ENCODE measurements around the gene PANK4.

PANK4 gene

DNA sequence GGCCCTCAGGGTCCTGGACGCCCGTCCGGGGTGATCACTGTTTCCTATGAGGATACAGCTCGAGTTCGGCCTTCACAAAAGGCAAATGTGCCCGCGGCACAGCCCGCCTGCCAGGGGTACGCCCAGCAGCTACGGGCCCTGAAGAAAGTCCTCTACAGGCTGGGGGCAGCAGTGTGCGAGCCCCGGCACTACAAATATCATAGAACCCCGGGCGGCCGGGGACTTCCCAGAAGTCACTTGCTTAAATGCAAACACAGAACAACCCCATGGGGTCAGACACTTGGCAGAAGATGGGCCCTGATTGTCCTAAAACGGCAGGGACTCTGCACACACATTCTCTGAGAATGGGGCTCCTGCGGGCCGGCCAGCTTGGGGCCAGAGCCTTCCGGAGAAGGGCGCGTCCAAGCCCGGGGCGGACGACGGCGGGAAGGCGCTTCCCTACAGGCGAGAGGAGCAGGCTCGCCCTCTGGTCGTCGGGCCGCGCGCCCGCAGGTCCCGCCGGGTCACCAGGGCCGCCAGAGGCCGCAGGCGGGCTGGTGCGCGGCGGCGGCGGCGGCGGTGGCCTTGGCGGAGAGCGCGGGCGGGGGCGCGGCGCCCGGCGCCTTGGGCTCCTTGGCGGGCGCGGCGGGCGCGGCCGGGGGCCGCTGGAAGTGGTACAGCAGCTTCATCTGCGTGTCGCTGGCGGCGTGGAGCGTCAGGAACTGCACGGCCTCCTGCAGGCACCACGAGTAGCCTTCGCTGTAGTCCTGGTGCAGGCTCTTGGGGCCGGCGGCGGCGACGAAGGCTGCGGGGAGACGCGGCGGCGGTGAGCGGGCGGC, 2.8 kb upstream of the PANK4 start:
- no peak for DNase-seq (ENCODE audit: low read depth)

- no peak for DNase-seq (ENCODE audit: low read depth)
Observed at GRCh38 chr1:2528611-2528965, 2.2 kb upstream of the PANK4 start.

DNA sequence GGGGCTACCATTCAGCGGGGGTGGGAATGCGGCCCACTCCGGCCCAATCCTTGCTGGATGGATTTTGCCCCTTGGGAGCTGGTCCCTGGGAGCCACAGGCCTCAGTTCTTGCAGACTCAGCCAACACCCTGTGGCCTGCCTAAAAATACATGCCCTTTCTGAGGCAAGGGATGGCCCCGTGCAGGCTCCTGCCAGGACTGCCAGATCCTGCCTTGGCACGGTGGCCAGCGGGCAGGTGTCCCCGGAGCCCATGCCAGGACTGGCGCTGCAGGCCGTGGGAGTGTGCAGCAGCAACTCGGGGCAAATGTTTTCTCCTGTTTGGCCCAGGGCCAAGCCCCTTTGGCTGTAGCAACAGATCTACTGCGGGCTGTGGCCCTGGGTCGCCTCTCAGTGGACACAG, 1.6 kb upstream of the PANK4 start:
- no peak for DNase-seq (ENCODE audit: low read depth)

DNA sequence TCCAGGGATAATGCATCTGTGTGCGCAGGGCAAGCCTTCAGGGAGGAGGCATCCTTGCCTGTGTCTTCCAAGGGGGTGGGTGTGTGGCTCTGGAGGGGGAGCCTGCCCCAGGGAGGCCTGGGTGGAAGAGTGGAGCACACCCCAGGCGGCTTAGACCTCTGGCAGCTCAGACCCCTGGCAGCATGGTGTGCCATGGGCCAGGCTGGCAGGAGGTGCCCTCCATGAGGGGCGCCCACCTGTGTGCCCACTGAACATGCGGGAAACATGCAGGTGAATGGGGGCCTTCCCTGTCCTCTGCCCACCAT, 1.1 kb upstream of the PANK4 start:
- DNase-seq (ENCODE audit: low read depth): no peak

GRCh38 chr1:2526824-2527555, 594 bp upstream of the PANK4 start:
- DNase-seq (ENCODE audit: low read depth): peak; percentile 72

GRCh38 chr1:2525572-2525919, 850 bp downstream of the PANK4 start:
- DNase-seq (ENCODE audit: low read depth): no peak

GRCh38 chr1:2523891-2524609, 2.3 kb downstream of the PANK4 start:
- DNase-seq (ENCODE audit: low read depth): no peak

- no peak for DNase-seq (ENCODE audit: low read depth)
Observed at GRCh38 chr1:2523191-2523890, 3.1 kb downstream of the PANK4 start.

GRCh38 chr1:2522230-2522629, 4.2 kb downstream of the PANK4 start:
- DNase-seq (ENCODE audit: low read depth): no peak

- no peak for DNase-seq (ENCODE audit: low read depth)
Observed at GRCh38 chr1:2520806-2521205, 5.6 kb downstream of the PANK4 start.

DNA sequence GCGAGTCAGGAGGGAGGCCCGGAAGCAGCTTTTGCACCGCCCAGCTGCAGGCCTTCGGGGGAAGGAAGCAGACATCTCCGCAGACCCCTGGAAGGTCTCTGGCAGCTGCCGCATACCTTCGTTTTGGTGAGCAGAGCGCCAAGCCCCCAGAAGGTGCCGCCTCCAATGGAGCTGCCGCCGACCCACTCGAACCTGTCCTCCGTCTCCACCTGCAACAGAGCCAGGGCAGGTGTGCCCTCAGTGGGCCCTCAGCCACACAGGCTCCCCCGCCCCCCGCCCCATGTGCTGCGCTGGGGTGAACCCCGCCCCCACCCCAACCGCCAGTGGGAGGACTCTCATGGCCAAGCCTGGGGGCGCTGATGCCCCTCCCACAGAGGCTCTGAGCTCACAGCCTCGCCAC, 6.2 kb downstream of the PANK4 start:
- DNase-seq (ENCODE audit: low read depth): no peak

DNA sequence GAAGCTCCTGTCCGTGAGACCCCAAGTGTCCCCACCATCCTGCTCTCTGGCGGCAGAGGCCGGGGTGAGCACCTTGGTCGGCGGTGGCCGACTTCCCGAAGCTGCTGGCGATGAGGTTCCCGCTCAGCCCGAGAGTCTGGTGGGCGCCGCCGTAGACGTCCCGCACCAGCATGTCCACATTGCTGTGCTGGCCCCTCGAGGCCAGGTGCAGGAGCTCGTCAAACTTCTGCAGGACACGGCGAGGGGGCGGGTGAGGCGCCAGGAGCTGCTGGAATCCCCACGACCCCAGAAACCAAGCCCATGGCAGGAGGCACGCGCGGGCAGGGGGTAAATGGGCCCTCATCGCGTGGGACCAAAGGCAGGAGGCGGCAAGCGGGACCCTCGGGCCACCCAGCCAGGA, 6.7 kb downstream of the PANK4 start:
- no peak for DNase-seq (ENCODE audit: low read depth)

- no peak for DNase-seq (ENCODE audit: low read depth)
Observed at GRCh38 chr1:2519029-2519685, 7.2 kb downstream of the PANK4 start.

- no peak for DNase-seq (ENCODE audit: low read depth)
Observed at GRCh38 chr1:2518528-2518927, 7.9 kb downstream of the PANK4 start.

GRCh38 chr1:2517966-2518365, 8.4 kb downstream of the PANK4 start:
- no peak for DNase-seq (ENCODE audit: low read depth)

- DNase-seq (ENCODE audit: low read depth): no peak
Observed at GRCh38 chr1:2516946-2517345, 9.4 kb downstream of the PANK4 start.

DNA sequence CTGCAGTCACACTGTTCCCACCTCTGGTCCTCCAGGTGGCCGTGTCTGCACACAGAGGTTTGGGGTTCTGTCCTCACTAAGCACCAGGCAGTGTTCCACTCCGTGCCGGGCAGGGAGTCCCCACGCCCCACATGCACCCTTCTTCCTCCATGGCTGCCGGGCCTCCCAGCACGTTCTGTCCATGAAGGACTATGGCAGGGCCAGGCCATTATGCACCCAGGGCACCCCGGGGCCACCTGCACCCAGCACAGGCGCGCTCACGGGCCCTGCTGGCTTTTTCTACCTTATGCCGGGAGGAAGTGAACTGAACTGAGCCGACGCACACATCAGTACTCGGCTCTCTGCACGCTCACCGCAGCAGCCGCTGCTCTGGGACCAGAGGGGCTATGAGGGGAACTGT, 10.3 kb downstream of the PANK4 start:
- no peak for DNase-seq (ENCODE audit: low read depth)

DNA sequence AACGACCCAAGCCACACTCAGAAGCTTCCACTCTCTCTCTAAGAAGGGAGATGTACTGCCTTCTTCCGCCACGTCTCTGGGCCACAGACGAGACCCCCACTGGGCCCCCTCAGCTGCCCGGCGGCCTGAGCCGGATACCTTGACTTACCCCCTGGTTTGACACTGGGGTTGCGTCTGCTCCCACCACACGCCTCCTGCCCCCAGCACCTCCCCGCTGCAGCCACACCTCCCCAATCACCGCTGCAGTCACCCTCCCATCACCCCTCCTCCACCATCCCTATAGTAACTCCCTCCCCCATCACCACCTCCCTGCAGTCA, 10.7 kb downstream of the PANK4 start:
- DNase-seq (ENCODE audit: low read depth): no peak

DNA sequence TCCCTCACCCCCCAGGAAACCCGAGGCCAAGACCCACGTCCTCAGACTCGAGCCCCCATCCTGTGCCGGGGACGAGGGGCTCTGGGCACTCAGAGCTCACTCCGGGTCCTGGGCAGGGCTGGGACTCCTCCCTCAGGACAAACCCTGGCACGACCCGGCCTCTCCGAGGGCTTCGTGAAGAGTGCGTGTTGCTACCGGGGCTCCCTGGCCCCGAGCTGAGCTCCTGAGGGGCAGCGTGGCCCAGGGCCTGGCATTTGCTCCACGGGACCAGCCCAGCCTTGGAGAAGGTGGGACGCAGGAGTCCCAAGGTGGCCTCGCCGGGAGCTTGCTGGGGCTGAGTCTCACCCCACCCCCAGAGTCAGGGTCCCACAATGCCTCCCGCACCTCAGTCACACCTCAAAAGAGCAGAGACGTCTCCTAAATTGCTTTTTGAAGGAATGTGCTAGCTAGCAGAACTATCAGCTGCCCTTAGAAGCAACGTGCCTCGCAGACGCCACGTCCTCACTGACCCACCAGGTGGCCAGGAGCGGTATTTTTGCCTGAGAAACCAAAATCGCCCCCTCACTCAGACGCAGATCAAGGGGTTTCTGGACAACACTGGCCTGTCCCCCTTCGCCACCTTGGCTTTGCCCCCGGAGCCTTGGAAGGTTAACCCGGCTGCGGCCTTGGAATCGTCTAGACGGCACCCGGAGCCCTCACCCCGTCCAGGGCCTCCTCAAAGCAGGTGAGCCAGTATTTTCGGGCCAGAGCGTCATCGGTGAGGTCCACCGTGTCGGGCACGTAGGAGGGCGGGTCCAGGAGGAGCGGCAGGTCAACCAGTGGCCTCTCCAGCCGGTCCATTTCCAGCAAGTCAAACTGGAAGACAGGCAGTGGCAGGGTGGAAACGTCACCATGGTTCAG, 11.3 kb downstream of the PANK4 start:
- no peak for DNase-seq (ENCODE audit: low read depth)

DNA sequence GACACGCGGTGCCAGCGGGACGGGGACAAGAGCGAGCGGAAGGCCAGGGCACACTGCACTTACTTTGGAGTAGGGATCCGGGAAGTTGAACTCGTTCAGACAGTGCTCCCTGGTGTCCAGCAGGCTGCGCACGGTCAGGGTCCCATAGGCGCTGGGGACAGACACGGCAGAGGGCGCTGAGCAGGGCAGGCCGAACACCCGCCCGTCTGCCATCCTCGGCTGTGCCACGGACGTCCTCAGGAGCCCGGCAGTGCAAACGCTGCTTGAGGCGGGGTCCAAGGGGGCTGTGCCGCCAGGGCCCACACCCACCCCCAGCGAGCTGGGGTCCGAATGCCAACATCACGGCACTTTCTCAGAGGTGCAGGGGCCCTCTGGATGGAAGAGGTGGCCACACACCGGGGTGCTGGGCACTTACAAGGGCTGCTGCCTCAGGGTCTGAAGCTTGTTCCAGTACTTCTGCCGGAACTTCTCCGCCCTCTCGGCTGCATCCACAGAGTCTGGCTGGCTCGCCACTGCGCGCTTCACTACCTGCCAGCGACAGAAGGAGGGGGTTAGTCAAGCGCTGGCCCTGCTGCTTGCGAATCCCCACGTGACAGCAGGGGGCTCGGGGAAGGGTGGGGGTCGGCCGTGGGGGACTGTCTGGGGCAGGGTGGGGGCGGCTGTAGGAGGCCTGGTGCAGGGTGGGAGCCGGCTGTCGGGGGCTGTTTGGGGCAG, 12.3 kb downstream of the PANK4 start:
- DNase-seq (ENCODE audit: low read depth): no peak

All from CMK (cell line).